ENCODE measurements around the gene CCDC71L. TPM values are rescaled to one million over a fixed set of nuclear protein-coding genes. Genes with fewer than 3 reads are reported as not detected.

CCDC71L gene
- total and polyA plus RNA-seq, 2 of the 4 experiments (the other 2 are of a cell fraction) = 19.7 to 20.6 TPM

DNA sequence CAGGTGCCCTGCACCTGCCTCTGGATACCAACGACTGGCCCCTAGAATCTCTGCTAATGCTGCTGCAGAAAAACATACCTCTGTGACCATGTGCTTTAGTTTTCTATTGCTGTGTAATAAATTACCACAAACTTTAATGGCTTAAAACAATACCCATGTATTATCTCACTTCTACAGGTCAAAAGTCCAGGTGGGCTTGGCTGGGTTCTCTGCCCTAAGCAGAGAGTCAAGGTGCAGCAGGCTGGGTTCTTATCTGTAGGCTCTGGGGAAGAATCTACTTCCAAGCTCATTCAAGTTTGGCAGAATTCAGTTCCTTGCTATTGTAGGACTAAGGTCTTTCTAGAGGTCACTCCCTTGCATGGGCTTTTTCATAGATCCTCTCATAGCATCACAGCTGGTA, 52.3 kb downstream of the CCDC71L start:
- H2BK15ac ChIP-seq (ENCODE audit: low read depth, low read length) = peak overlapping the region; percentile 100
- peaks cover 6% of the 10 kb centered on the region for H3K9me3 ChIP-seq (ENCODE audit: control insufficient read depth, insufficient read depth, low read length)
- H3K27me3 ChIP-seq (ENCODE audit: control insufficient read depth, insufficient read depth, low read length) = no peaks in the 10 kb centered on the region
- H3K9ac ChIP-seq (ENCODE audit: low read depth, low read length) = no peak overlapping the region
- H3K14ac ChIP-seq (replicated peaks; ENCODE audit: low read depth, low read length) = peak overlapping the region; percentile 87
- no peak for DNase-seq
- H3K4me3 ChIP-seq (ENCODE audit: insufficient read depth, low read depth, low read length) = no peak overlapping the region
- intact Hi-C loops (cut with micrococcal nuclease) (no loop called here), in situ Hi-C loops (cut with MboI; ENCODE audit: low sequenced_read_pairs) (no loop called here), dilution Hi-C loops (cut with HindIII; ENCODE audit: low sequenced_read_pairs, unreplicated experiment) (no loop called here)
- no CpG with 5 or more reads among the region's 1 CpG for WGBS, 2 experiments (ENCODE audit: extremely low coverage in 2 of 2, insufficient read length in 1 of 2)
- ChIA-PET POLR2A (ENCODE audit: unreplicated experiment) (no interaction called here), CTCF (interaction anchor here (0.6 kb wide), 1 partner anchor 127 kb away, joined by 3 read pairs; no protein-coding TSS in a partner anchor)
- no peaks in the 10 kb centered on the region for H3K36me3 ChIP-seq (ENCODE audit: control insufficient read depth, insufficient read depth, low read length)
- H3K4me2 ChIP-seq (ENCODE audit: low read depth, low read length) = no peak overlapping the region
- peak overlapping the region; percentile 96 for H2BK5ac ChIP-seq (ENCODE audit: low read depth, low read length, poor library complexity, severe bottlenecking)
- TF ChIP-seq MAZ (IDR thresholded peaks at IDR 0.05; ENCODE audit: borderline replicate concordance, low read depth, low read length) (no peak), SMC3 (IDR thresholded peaks at IDR 0.05; ENCODE audit: low read depth, low read length) (no peak), USF2 (IDR thresholded peaks at IDR 0.05; ENCODE audit: low read depth, low read length) (no peak), RCOR1 (IDR thresholded peaks at IDR 0.05; ENCODE audit: insufficient replicate concordance, low read length) (no peak), RFX5 (IDR thresholded peaks at IDR 0.05; ENCODE audit: low read depth, low read length) (no peak), CEBPB (IDR thresholded peaks at IDR 0.05; ENCODE audit: low read depth, low read length) (no peak), RAD21 (IDR thresholded peaks at IDR 0.05; ENCODE audit: low read length) (no peak), NFE2L2 (IDR thresholded peaks at IDR 0.05; ENCODE audit: low read depth, low read length) (no peak), MAFK (IDR thresholded peaks at IDR 0.05; ENCODE audit: low read depth, low read length) (no peak), MXI1 (IDR thresholded peaks at IDR 0.05; ENCODE audit: borderline replicate concordance, low read depth, low read length) (no peak), CHD1 (IDR thresholded peaks at IDR 0.05; ENCODE audit: low read depth, low read length) (no peak), FOS (IDR thresholded peaks at IDR 0.05; ENCODE audit: low read depth, low read length) (no peak), BHLHE40 (IDR thresholded peaks at IDR 0.05; ENCODE audit: low read depth, low read length) (no peak), POLR2A (IDR thresholded peaks at IDR 0.05; ENCODE audit: low read depth, low read length) (no peak), ELK1 (IDR thresholded peaks at IDR 0.05; ENCODE audit: borderline replicate concordance, low read depth, low read length) (no peak)
- TF ChIP-seq, protein P1, sequence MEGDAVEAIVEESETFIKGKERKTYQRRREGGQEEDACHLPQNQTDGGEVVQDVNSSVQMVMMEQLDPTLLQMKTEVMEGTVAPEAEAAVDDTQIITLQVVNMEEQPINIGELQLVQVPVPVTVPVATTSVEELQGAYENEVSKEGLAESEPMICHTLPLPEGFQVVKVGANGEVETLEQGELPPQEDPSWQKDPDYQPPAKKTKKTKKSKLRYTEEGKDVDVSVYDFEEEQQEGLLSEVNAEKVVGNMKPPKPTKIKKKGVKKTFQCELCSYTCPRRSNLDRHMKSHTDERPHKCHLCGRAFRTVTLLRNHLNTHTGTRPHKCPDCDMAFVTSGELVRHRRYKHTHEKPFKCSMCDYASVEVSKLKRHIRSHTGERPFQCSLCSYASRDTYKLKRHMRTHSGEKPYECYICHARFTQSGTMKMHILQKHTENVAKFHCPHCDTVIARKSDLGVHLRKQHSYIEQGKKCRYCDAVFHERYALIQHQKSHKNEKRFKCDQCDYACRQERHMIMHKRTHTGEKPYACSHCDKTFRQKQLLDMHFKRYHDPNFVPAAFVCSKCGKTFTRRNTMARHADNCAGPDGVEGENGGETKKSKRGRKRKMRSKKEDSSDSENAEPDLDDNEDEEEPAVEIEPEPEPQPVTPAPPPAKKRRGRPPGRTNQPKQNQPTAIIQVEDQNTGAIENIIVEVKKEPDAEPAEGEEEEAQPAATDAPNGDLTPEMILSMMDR (conservative IDR thresholded peaks at IDR 0.05; ENCODE audit: low read depth, low read length) = no peak
- peak overlapping the region; percentile 59 for H2AK9ac ChIP-seq (replicated peaks; ENCODE audit: low read depth, low read length, poor library complexity)
- peak overlapping the region; percentile 54 for H2AFZ ChIP-seq (replicated peaks; ENCODE audit: low read length, poor library complexity)
- H3K9me1 ChIP-seq (ENCODE audit: insufficient read depth, low read length) = peaks cover 12% of the 10 kb centered on the region; the same call in 1 of the 2 replicates
- peak overlapping the region; percentile 91 for H2AK5ac ChIP-seq (ENCODE audit: low read depth, low read length)
- ATAC-seq (ENCODE audit: low read depth) = no peak
- peak overlapping the region; percentile 74 for H4K91ac ChIP-seq (ENCODE audit: insufficient read depth, low read depth, low read length)
- peaks cover 0 to 9% of the 10 kb centered on the region in 2 experiments; a peak in 2 of 4 replicates for H3K79me1 ChIP-seq (ENCODE audit: low read depth in 1 of 2, low read length in 2 of 2)
- H3K27ac ChIP-seq (ENCODE audit: insufficient read depth, low read length) = peak overlapping the region; percentile 24
- H4K5ac ChIP-seq (ENCODE audit: low read depth, low read length) = peak overlapping the region; percentile 58; the same call in 1 of the 2 replicates
- peak overlapping the region; percentile 64 for H3K56ac ChIP-seq (ENCODE audit: extremely low read depth, insufficient read depth, low read length)
- no TSS peak for BruUV-seq (replicated peaks)
- peak overlapping the region; percentile 81 for H3K23ac ChIP-seq (ENCODE audit: low read depth, low read length)
- peak overlapping the region; percentile 86 to 98; a peak in 3 of 4 replicates for H4K8ac ChIP-seq (ENCODE audit: low read depth in 2 of 2, low read length in 2 of 2)
- H2BK20ac ChIP-seq (ENCODE audit: low read depth, low read length) = peak overlapping the region; percentile 98
- H3K4me1 ChIP-seq (ENCODE audit: control insufficient read depth, insufficient read depth, low read length) = peaks cover 17% of the 10 kb centered on the region
- peak overlapping the region; percentile 99 for H2BK120ac ChIP-seq (ENCODE audit: low read depth, low read length)
- H3K18ac ChIP-seq (ENCODE audit: low read depth, low read length) = peak overlapping the region; percentile 75; the same call in 1 of the 2 replicates
- peak overlapping the region; percentile 99 for H3K4ac ChIP-seq (ENCODE audit: low read depth, low read length)
- no peaks in the 10 kb centered on the region for H4K20me1 ChIP-seq (ENCODE audit: insufficient read depth, low read length)

Data from IMR-90 (cell line).